Panc1 (cell line): ENCODE measurements around the gene DGCR6L. TPM values are rescaled to one million over a fixed set of nuclear protein-coding genes. Genes with fewer than 3 reads are reported as not detected.
"Not testable (repeated sequence)": the region's sequence is repeated elsewhere in the genome, so short reads cannot be mapped to it uniquely, and the experiment has no call there.

Source experiments
- ATAC-seq: fragments of 200-7000 bp; cut with Tn5 transposase; 2 replicates; pipeline ENCODE4 v1.9.1; 2020; ENCODE audit warnings: mild to moderate bottlenecking, moderate library complexity
- BruUV-seq: library from RNA; stranded (reverse); fragments of 400-500 nt; replicated peaks from 2 replicates; lab custom pipeline; 2021; lab: Mats Ljungman, UMichigan
- CTCF ChIA-PET: fragments of 300-600 bp; sonication (Branson Sonifier 250); formaldehyde crosslinking; loops from one replicate; lab custom pipeline; 2022; ENCODE audit warnings: antibody characterized with exemption; lab: Charles Lee
- POLR2A ChIA-PET: fragments of 300-600 bp; sonication (Branson Sonifier 250); formaldehyde crosslinking; loops from one replicate; lab custom pipeline; 2022; ENCODE audit warnings: antibody characterized with exemption; lab: Charles Lee
- DNase-seq: peaks from one replicate; pipeline ENCODE4 v3.0.0-alpha.2; 2010; ENCODE audit warnings: low read depth, low spot score
- H3K27ac ChIP-seq: 2 replicates; pipeline ENCODE4 v1.5.1; 2011; ENCODE audit warnings: mild to moderate bottlenecking, low read length, inconsistent platforms
- H3K27me3 ChIP-seq: fragments of 200-500 bp; sonication (Bioruptor generic); 2 replicates; pipeline ENCODE4 v1.6.0; 2014; ENCODE audit warnings: low read length, inconsistent platforms; ENCODE audit not compliant: control insufficient read depth, insufficient read depth
- H3K36me3 ChIP-seq: fragments of 200-500 bp; sonication (Bioruptor generic); 2 replicates; pipeline ENCODE4 v1.5.1; 2014; ENCODE audit warnings: inconsistent platforms, mild to moderate bottlenecking, low read length, moderate library complexity; ENCODE audit not compliant: control insufficient read depth, insufficient read depth
- H3K4me1 ChIP-seq: 2 replicates; pipeline ENCODE4 v1.5.1; 2011; ENCODE audit warnings: inconsistent platforms, mild to moderate bottlenecking, low read length, moderate library complexity; ENCODE audit not compliant: control insufficient read depth, insufficient read depth
- H3K4me3 ChIP-seq, 2 experiments: 2 replicates each; pipeline ENCODE4 v1.5.1; 2011 to 2012; ENCODE audit warnings: low read depth in 2 of 2, low read length in 2 of 2, mild to moderate bottlenecking in 2 of 2, inconsistent platforms in 1 of 2, moderate library complexity in 1 of 2
- H3K9me3 ChIP-seq: fragments of 200-500 bp; sonication (Bioruptor generic); 2 replicates; pipeline ENCODE4 v1.5.1; 2014; ENCODE audit warnings: low read depth, mild to moderate bottlenecking, inconsistent platforms, low read length, moderate library complexity; ENCODE audit not compliant: control insufficient read depth, insufficient read depth
- in situ Hi-C: cut with HindIII; loops from 2 replicates; pipeline ENCODE4 v1.10.0; 2016; ENCODE audit warnings: low sequenced_read_pairs, low pct_unique_long_range_greater_than_20kb
- intact Hi-C: fragments of 100-400 bp; cut with micrococcal nuclease; formaldehyde crosslinking; loops from one replicate; pipeline ENCODE4 v1.10.0; 2022; ENCODE audit not compliant: unreplicated experiment
- total RNA-seq: library from RNA; stranded (reverse); gene quantifications from one replicate; pipeline ENCODE4 v1.2.1, GENCODE V29; 2021; ENCODE audit not compliant: unreplicated experiment

DGCR6L gene
- total RNA-seq, 1 experiment from 2014 or later, result 43.5 TPM

DNA sequence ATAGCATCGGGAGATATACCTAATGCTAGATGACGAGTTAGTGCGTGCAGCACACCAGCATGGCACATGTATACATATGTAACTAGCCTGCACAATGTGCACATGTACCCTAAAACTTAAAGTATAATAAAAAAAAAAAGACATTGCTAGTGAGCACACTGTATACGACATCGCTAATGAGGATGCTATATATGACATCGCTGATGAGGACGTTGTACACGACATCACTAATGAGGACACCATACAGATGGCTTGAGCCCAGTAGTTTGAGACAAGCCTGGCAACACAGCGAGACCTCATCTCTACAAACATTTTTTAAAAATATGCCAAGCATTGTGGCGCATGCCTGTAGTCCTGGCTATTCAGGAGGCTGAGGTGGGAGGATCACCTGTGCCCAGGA lies 42.5 kb upstream of the DGCR6L start:
- intact Hi-C loops, result not testable (repeated sequence)

DNA sequence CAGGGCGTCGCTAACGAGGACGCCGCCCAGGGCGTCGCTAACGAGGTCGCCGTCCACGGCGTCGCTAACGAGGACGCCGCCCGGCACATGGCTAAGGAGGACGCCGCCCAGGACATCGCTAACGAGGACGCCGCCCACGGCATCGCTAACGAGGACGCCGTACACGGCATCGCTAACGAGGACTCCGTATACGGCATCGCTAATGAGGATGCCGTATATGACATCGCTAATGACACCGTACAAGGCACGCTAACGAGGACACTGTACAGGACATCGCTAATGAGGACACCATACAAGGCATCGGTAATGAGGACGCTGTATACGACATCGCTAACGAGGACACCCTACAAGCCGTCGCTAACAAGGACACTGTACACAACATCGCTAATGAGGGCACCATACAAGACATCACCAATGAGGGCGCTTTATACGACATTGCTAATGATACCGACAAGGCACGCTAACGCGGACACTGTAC lies 41.9 kb upstream of the DGCR6L start:
- CTCF ChIA-PET, H3K9me3 ChIP-seq, BruUV-seq, H3K4me3 ChIP-seq, H3K4me1 ChIP-seq, H3K36me3 ChIP-seq, in situ Hi-C loops, H3K27ac ChIP-seq, H3K27me3 ChIP-seq, ATAC-seq, DNase-seq, intact Hi-C loops, POLR2A ChIA-PET: not testable (repeated sequence)

More for the DNA sequence above, 42.5 kb upstream of the DGCR6L start:
- H3K4me3 ChIP-seq, in situ Hi-C loops, H3K27ac ChIP-seq, H3K9me3 ChIP-seq, ATAC-seq, BruUV-seq, H3K27me3 ChIP-seq, POLR2A ChIA-PET, DNase-seq, CTCF ChIA-PET, H3K36me3 ChIP-seq, H3K4me1 ChIP-seq: not testable (repeated sequence)

DNA sequence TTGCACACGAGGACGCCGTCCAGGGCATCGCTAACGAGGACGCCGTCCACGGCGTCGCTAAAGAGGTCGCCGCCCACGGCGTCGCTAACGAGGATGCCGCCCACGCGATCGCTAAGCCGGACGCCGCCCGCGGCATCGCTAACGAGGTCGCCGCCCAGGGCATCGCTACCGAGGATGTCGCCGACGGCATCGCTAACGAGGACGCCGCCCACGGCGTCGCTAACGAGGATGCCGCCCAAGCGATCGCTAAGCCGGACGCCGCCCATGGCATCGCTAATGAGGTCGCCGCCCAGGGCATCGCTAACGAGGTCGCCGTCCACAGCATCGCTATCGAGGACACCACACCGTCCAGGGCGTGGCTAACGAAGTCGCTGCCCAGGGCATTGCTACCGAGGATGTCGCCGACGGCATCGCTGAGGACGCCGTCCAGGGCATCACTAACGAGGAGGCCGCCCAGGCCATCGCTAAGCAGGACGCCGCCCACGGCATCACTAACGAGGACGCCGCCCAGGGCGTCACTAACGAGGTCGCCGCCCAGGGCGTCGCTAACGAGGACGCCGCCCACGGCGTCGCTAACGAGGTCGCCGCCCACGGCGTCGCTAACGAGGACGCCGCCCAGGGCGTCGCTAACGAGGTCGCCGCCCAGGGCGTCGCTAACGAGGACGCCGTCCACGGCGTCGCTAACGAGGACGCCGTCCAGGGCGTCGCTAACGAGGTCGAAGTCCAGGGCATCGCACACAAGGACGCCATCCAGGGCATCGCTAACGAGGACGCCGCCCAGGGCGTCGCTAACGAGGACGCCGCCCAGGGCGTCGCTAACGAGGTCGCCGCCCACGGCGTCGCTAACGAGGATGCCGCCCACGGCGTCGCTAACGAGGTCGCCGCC lies 41.2 kb upstream of the DGCR6L start:
- BruUV-seq, POLR2A ChIA-PET, H3K27ac ChIP-seq, H3K27me3 ChIP-seq, intact Hi-C loops, H3K4me3 ChIP-seq, CTCF ChIA-PET, DNase-seq, H3K9me3 ChIP-seq, H3K4me1 ChIP-seq, ATAC-seq, in situ Hi-C loops, H3K36me3 ChIP-seq: not testable (repeated sequence)

DNA sequence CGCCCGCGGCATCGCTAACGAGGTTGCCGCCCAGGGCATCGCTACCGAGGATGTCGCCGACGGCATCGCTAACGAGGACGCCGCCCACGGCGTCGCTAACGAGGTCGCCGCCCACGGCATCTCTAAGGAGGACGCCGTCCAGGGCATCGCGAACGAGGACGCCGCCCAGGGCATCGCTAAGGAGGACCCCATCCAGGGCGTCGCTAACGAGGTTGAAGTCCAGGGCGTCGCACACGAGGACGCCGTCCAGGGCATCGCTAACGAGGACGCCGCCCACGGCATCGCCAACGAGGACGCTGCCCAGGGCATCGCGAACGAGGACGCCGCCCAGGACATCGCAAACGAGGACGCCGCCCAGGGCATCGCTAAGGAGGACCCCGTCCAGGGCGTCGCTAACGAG lies 40.4 kb upstream of the DGCR6L start:
- ATAC-seq, BruUV-seq, POLR2A ChIA-PET, intact Hi-C loops, H3K27ac ChIP-seq, H3K9me3 ChIP-seq, DNase-seq, H3K4me1 ChIP-seq, H3K36me3 ChIP-seq, in situ Hi-C loops, H3K27me3 ChIP-seq, H3K4me3 ChIP-seq, CTCF ChIA-PET: not testable (repeated sequence)

DNA sequence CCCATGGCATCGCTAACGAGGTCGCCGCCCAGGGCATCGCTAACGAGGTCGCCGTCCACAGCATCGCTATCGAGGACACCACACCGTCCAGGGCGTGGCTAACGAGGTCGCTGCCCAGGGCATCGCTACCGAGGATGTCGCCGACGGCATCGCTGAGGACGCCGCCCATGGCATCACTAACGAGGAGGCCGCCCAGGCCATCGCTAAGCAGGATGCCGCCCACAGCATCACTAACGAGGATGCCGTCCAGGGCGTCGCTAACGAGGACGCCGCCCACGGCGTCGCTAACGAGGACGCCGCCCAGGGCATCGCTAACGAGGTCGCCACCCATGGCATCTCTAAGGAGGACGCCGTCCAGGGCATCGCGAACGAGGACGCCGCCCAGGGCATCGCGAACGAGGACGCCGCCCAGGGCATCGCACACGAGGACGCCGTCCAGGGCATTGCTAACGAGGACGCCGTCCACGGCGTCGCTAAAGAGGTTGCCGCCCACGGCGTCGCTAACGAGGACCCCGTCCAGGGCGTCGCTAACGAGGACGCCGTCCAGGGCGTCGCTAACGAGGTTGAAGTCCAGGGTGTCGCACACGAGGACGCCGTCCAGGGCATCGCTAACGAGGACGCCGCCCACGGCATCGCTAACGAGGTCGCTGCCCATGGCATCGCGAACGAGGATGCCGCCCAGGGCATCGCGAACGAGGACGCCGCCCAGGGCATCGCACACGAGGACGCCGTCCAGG lies 38.8 kb upstream of the DGCR6L start:
- H3K36me3 ChIP-seq, H3K27ac ChIP-seq, BruUV-seq, H3K4me3 ChIP-seq, H3K27me3 ChIP-seq, H3K9me3 ChIP-seq, ATAC-seq, intact Hi-C loops, POLR2A ChIA-PET, H3K4me1 ChIP-seq, CTCF ChIA-PET, in situ Hi-C loops, DNase-seq: not testable (repeated sequence)

DNA sequence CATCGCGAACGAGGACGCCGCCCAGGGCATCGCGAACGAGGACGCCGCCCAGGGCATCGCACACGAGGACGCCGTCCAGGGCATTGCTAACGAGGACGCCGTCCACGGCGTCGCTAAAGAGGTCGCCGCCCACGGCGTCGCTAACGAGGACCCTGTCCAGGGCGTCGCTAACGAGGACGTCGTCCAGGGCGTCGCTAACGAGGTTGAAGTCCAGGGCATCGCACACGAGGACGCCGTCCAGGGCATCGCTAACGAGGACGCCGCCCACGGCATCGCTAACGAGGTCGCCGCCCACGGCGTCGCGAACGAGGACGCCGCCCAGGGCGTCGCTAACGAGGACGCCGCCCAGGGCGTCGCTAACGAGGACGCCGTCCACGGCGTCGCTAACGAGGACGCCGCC lies 38.1 kb upstream of the DGCR6L start:
- in situ Hi-C loops, BruUV-seq: not testable (repeated sequence)

DNA sequence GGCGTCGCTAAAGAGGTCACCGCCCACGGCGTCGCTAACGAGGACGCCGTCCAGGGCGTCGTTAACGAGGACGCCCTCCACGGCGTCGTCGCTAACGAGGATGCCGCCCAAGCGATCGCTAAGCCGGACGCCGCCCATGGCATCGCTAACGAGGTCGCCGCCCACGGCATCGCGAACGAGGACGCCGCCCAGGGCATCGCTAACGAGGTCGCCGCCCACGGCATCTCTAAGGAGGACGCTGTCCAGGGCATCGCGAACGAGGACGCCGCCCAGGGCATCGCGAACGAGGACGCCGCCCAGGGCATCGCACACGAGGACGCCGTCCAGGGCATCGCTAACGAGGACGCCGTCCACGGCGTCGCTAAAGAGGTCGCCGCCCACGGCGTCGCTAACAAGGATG lies 37.0 kb upstream of the DGCR6L start:
- CTCF ChIA-PET, in situ Hi-C loops, BruUV-seq, POLR2A ChIA-PET, DNase-seq, ATAC-seq, H3K4me1 ChIP-seq, intact Hi-C loops, H3K27ac ChIP-seq, H3K4me3 ChIP-seq, H3K27me3 ChIP-seq, H3K36me3 ChIP-seq, H3K9me3 ChIP-seq: not testable (repeated sequence)

More for the DNA sequence above, 38.1 kb upstream of the DGCR6L start:
- POLR2A ChIA-PET, ATAC-seq, H3K36me3 ChIP-seq, H3K4me1 ChIP-seq, H3K27ac ChIP-seq, intact Hi-C loops, H3K27me3 ChIP-seq, DNase-seq, CTCF ChIA-PET, H3K4me3 ChIP-seq, H3K9me3 ChIP-seq: not testable (repeated sequence)
